ENCODE data around the gene CENPN. TPM values are rescaled to one million over a fixed set of nuclear protein-coding genes. Genes with fewer than 3 reads are reported as not detected.

CENPN gene
- total RNA-seq, 1 experiment from 2014 or later, result 76.7 TPM

DNA sequence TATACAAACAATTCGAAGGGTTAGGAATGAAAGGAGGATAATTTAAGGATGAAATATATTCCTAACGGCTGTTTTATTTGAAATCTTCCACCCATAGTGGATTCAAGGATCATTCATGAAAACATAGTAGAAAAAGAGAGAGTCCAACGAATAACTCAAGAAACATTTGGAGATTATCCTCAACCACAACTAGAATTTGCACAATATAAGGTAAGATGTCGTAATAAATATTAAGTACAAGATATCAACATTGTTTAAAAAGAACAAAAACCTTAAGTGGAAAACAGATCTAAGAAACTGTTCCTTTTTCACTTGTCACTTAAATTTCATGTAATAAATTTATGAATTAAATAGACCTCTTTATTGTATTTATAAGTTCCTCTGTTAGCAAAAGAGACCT lies 19.4 kb downstream of the CENPN start:
- no peaks in the 10 kb centered on the region for H3K79me2 ChIP-seq (ENCODE audit: insufficient read depth, low read length)
- ChIA-PET CTCF (interaction anchor here (0.8 to 1.0 kb wide), 2 partner anchors 8 to 9 kb away, joined by 3 to 4 read pairs; partner anchors contain the start of gene ATMIN), RAD21 (ENCODE audit: low non-redundant PET in 1 of 2, low total read pairs in 2 of 2, uncharacterized antibody in 2 of 2, unreplicated experiment in 2 of 2) (no interaction called here), POLR2A (no interaction called here)
- no TSS peak for BruUV-seq (replicated peaks)
- H3K4me3 ChIP-seq (replicated peaks in 1 of 2; ENCODE audit: low read depth in 1 of 2, low read length in 2 of 2), result no peak overlapping the region
- H3K9me3 ChIP-seq (ENCODE audit: control insufficient read depth in 1 of 2, insufficient read depth in 1 of 2, low read depth in 1 of 2, low read length in 2 of 2), result no peaks in the 10 kb centered on the region
- ATAC-seq (no peak), DNase-seq (ENCODE audit: low read depth, low spot score) (no peak)
- no peaks in the 10 kb centered on the region for H3K9me2 ChIP-seq (ENCODE audit: insufficient read depth)
- no peak overlapping the region for H3K9ac ChIP-seq (ENCODE audit: low read length)
- H3K4me1 ChIP-seq (ENCODE audit: control insufficient read depth in 1 of 2, insufficient read depth in 2 of 2, low read length in 2 of 2), result no peaks in the 10 kb centered on the region
- H3K36me3 ChIP-seq (ENCODE audit: control insufficient read depth in 1 of 2, insufficient read depth in 2 of 2, low read length in 2 of 2), result peaks cover 34 to 43% of the 10 kb centered on the region in 2 experiments
- H3K4me2 ChIP-seq (ENCODE audit: low read length), result no peak overlapping the region
- TF ChIP-seq ZFX (IDR thresholded peaks at IDR 0.05) (no peak), JUND (IDR thresholded peaks at IDR 0.05) (no peak), TCF7L2 (IDR thresholded peaks at IDR 0.05; ENCODE audit: borderline replicate concordance, extremely low read depth, insufficient read depth, insufficient read length) (no peak), SP1 (IDR thresholded peaks at IDR 0.05; ENCODE audit: low read depth) (no peak), CEBPB (IDR thresholded peaks at IDR 0.05; ENCODE audit: low read depth) (no peak)
- TF ChIP-seq, protein P1, sequence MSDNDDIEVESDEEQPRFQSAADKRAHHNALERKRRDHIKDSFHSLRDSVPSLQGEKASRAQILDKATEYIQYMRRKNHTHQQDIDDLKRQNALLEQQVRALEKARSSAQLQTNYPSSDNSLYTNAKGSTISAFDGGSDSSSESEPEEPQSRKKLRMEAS (IDR thresholded peaks at IDR 0.05), result no peak
- TF ChIP-seq, protein P2, sequence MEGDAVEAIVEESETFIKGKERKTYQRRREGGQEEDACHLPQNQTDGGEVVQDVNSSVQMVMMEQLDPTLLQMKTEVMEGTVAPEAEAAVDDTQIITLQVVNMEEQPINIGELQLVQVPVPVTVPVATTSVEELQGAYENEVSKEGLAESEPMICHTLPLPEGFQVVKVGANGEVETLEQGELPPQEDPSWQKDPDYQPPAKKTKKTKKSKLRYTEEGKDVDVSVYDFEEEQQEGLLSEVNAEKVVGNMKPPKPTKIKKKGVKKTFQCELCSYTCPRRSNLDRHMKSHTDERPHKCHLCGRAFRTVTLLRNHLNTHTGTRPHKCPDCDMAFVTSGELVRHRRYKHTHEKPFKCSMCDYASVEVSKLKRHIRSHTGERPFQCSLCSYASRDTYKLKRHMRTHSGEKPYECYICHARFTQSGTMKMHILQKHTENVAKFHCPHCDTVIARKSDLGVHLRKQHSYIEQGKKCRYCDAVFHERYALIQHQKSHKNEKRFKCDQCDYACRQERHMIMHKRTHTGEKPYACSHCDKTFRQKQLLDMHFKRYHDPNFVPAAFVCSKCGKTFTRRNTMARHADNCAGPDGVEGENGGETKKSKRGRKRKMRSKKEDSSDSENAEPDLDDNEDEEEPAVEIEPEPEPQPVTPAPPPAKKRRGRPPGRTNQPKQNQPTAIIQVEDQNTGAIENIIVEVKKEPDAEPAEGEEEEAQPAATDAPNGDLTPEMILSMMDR (IDR thresholded peaks at IDR 0.05 in 2 of 3, conservative IDR thresholded peaks at IDR 0.05 in 1 of 3; ENCODE audit: borderline replicate concordance in 1 of 3, insufficient read depth in 1 of 3, low read depth in 2 of 3, low read length in 2 of 3), result no peak
- TF ChIP-seq, protein P3, sequence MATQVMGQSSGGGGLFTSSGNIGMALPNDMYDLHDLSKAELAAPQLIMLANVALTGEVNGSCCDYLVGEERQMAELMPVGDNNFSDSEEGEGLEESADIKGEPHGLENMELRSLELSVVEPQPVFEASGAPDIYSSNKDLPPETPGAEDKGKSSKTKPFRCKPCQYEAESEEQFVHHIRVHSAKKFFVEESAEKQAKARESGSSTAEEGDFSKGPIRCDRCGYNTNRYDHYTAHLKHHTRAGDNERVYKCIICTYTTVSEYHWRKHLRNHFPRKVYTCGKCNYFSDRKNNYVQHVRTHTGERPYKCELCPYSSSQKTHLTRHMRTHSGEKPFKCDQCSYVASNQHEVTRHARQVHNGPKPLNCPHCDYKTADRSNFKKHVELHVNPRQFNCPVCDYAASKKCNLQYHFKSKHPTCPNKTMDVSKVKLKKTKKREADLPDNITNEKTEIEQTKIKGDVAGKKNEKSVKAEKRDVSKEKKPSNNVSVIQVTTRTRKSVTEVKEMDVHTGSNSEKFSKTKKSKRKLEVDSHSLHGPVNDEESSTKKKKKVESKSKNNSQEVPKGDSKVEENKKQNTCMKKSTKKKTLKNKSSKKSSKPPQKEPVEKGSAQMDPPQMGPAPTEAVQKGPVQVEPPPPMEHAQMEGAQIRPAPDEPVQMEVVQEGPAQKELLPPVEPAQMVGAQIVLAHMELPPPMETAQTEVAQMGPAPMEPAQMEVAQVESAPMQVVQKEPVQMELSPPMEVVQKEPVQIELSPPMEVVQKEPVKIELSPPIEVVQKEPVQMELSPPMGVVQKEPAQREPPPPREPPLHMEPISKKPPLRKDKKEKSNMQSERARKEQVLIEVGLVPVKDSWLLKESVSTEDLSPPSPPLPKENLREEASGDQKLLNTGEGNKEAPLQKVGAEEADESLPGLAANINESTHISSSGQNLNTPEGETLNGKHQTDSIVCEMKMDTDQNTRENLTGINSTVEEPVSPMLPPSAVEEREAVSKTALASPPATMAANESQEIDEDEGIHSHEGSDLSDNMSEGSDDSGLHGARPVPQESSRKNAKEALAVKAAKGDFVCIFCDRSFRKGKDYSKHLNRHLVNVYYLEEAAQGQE (IDR thresholded peaks at IDR 0.05; ENCODE audit: low read depth), result no peak
- intact Hi-C loops (cut with micrococcal nuclease), result no loop called here
- H3K27me3 ChIP-seq (ENCODE audit: insufficient read depth, low read length), result no peaks in the 10 kb centered on the region
- H4K20me1 ChIP-seq (ENCODE audit: insufficient read depth), result no peaks in the 10 kb centered on the region
- H3K27ac ChIP-seq (ENCODE audit: low read depth, low read length), result no peak overlapping the region
- H2AFZ ChIP-seq (ENCODE audit: low read depth, low read length, poor library complexity, severe bottlenecking), result no peak overlapping the region
